ENCODE results near the gene IFIT1.
"Not testable (repeated sequence)": the region's sequence is repeated elsewhere in the genome, so short reads cannot be mapped to it uniquely, and the experiment has no call there.

Gene IFIT1

GRCh38 chr10:89428877-89429276 is 36.5 kb downstream of the IFIT1 start:
- no peaks in the 10 kb centered on the region for H3K9me3 ChIP-seq (ENCODE audit: control insufficient read depth in 2 of 2, low read length in 2 of 2)
- H3K27me3 ChIP-seq (ENCODE audit: control insufficient read depth in 2 of 2, insufficient read depth in 2 of 2, low read length in 2 of 2), result no peaks in the 10 kb centered on the region
- H3K27ac ChIP-seq (ENCODE audit: low read depth in 2 of 2, low read length in 2 of 2), result no peak overlapping the region
- no peak overlapping the region for H3K9ac ChIP-seq (ENCODE audit: low read depth in 1 of 2, low read length in 2 of 2)
- H3K4me1 ChIP-seq (ENCODE audit: control insufficient read depth in 2 of 2, insufficient read depth in 2 of 2, low read length in 2 of 2), result no peaks in the 10 kb centered on the region
- H3K36me3 ChIP-seq (ENCODE audit: control insufficient read depth in 2 of 2, insufficient read depth in 2 of 2, low read length in 2 of 2), result no peaks in the 10 kb centered on the region
- no peak overlapping the region for H3K4me3 ChIP-seq (ENCODE audit: low read length in 2 of 2)

- no peaks in the 10 kb centered on the region for H3K4me1 ChIP-seq (ENCODE audit: control insufficient read depth in 2 of 2, insufficient read depth in 2 of 2, low read length in 2 of 2)
- no peak overlapping the region for H3K27ac ChIP-seq (ENCODE audit: low read depth in 2 of 2, low read length in 2 of 2)
- no peaks in the 10 kb centered on the region for H3K9me3 ChIP-seq (ENCODE audit: control insufficient read depth in 2 of 2, low read length in 2 of 2)
- H3K4me3 ChIP-seq (ENCODE audit: low read length in 2 of 2), result no peak overlapping the region
- no peak overlapping the region for H3K9ac ChIP-seq (ENCODE audit: low read depth in 1 of 2, low read length in 2 of 2)
- no peaks in the 10 kb centered on the region for H3K36me3 ChIP-seq (ENCODE audit: control insufficient read depth in 2 of 2, insufficient read depth in 2 of 2, low read length in 2 of 2)
- H3K27me3 ChIP-seq (ENCODE audit: control insufficient read depth in 2 of 2, insufficient read depth in 2 of 2, low read length in 2 of 2), result no peaks in the 10 kb centered on the region
Observed at GRCh38 chr10:89431977-89432376, 39.6 kb downstream of the IFIT1 start.

GRCh38 chr10:89438525-89438924 is 46.1 kb downstream of the IFIT1 start:
- H3K4me1 ChIP-seq (ENCODE audit: control insufficient read depth in 2 of 2, insufficient read depth in 2 of 2, low read length in 2 of 2), result no peaks in the 10 kb centered on the region
- no peaks in the 10 kb centered on the region for H3K9me3 ChIP-seq (ENCODE audit: control insufficient read depth in 2 of 2, low read length in 2 of 2)
- no peak overlapping the region for H3K9ac ChIP-seq (ENCODE audit: low read depth in 1 of 2, low read length in 2 of 2)
- no peak overlapping the region for H3K27ac ChIP-seq (ENCODE audit: low read depth in 2 of 2, low read length in 2 of 2)
- no peaks in the 10 kb centered on the region for H3K27me3 ChIP-seq (ENCODE audit: control insufficient read depth in 2 of 2, insufficient read depth in 2 of 2, low read length in 2 of 2)
- H3K36me3 ChIP-seq (ENCODE audit: control insufficient read depth in 2 of 2, insufficient read depth in 2 of 2, low read length in 2 of 2), result no peaks in the 10 kb centered on the region
- H3K4me3 ChIP-seq (ENCODE audit: low read length in 2 of 2), result no peak overlapping the region

- H3K9ac ChIP-seq (ENCODE audit: low read depth in 1 of 2, low read length in 2 of 2), result no peak overlapping the region
Observed at GRCh38 chr10:89440226-89441009, 48.0 kb downstream of the IFIT1 start.

GRCh38 chr10:89442289-89442688 is 49.9 kb downstream of the IFIT1 start:
- Histone ChIP-seq H3K27me3 (ENCODE audit: control insufficient read depth in 2 of 2, insufficient read depth in 2 of 2, low read length in 2 of 2) (no peaks in the 10 kb centered on the region), H3K9me3 (ENCODE audit: control insufficient read depth in 2 of 2, low read length in 2 of 2) (no peaks in the 10 kb centered on the region), H3K4me3 (ENCODE audit: low read length in 2 of 2) (no peak overlapping the region), H3K36me3 (ENCODE audit: control insufficient read depth in 2 of 2, insufficient read depth in 2 of 2, low read length in 2 of 2) (no peaks in the 10 kb centered on the region), H3K4me1 (ENCODE audit: control insufficient read depth in 2 of 2, insufficient read depth in 2 of 2, low read length in 2 of 2) (no peaks in the 10 kb centered on the region), H3K27ac (ENCODE audit: low read depth in 2 of 2, low read length in 2 of 2) (no peak overlapping the region), H3K9ac (ENCODE audit: low read depth in 1 of 2, low read length in 2 of 2) (no peak overlapping the region)

More at GRCh38 chr10:89440226-89441009, 48.0 kb downstream of the IFIT1 start:
- H3K9me3 ChIP-seq (ENCODE audit: control insufficient read depth in 2 of 2, low read length in 2 of 2), result no peaks in the 10 kb centered on the region
- H3K4me3 ChIP-seq (ENCODE audit: low read length in 2 of 2), result no peak overlapping the region
- H3K27me3 ChIP-seq (ENCODE audit: control insufficient read depth in 2 of 2, insufficient read depth in 2 of 2, low read length in 2 of 2), result no peaks in the 10 kb centered on the region
- H3K4me1 ChIP-seq (ENCODE audit: control insufficient read depth in 2 of 2, insufficient read depth in 2 of 2, low read length in 2 of 2), result no peaks in the 10 kb centered on the region
- H3K36me3 ChIP-seq (ENCODE audit: control insufficient read depth in 2 of 2, insufficient read depth in 2 of 2, low read length in 2 of 2), result no peaks in the 10 kb centered on the region
- H3K27ac ChIP-seq (ENCODE audit: low read depth in 2 of 2, low read length in 2 of 2), result no peak overlapping the region

GRCh38 chr10:89444819-89445218 is 52.4 kb downstream of the IFIT1 start:
- H3K9me3 ChIP-seq (ENCODE audit: control insufficient read depth in 2 of 2, low read length in 2 of 2); H3K36me3 ChIP-seq (ENCODE audit: control insufficient read depth in 2 of 2, insufficient read depth in 2 of 2, low read length in 2 of 2); H3K9ac ChIP-seq (ENCODE audit: low read depth in 1 of 2, low read length in 2 of 2); H3K4me1 ChIP-seq (ENCODE audit: control insufficient read depth in 2 of 2, insufficient read depth in 2 of 2, low read length in 2 of 2); H3K27ac ChIP-seq (ENCODE audit: low read depth in 2 of 2, low read length in 2 of 2); H3K27me3 ChIP-seq (ENCODE audit: control insufficient read depth in 2 of 2, insufficient read depth in 2 of 2, low read length in 2 of 2); H3K4me3 ChIP-seq (ENCODE audit: low read length in 2 of 2): not testable (repeated sequence)

- Histone ChIP-seq H3K9ac (ENCODE audit: low read depth in 1 of 2, low read length in 2 of 2) (no peak overlapping the region), H3K9me3 (ENCODE audit: control insufficient read depth in 2 of 2, low read length in 2 of 2) (no peaks in the 10 kb centered on the region), H3K36me3 (ENCODE audit: control insufficient read depth in 2 of 2, insufficient read depth in 2 of 2, low read length in 2 of 2) (no peaks in the 10 kb centered on the region)
Observed at GRCh38 chr10:89450901-89451300, 58.5 kb downstream of the IFIT1 start.

GRCh38 chr10:89452193-89452592 is 59.8 kb downstream of the IFIT1 start:
- Histone ChIP-seq H3K27me3 (ENCODE audit: control insufficient read depth in 2 of 2, insufficient read depth in 2 of 2, low read length in 2 of 2) (no peaks in the 10 kb centered on the region), H3K4me1 (ENCODE audit: control insufficient read depth in 2 of 2, insufficient read depth in 2 of 2, low read length in 2 of 2) (no peaks in the 10 kb centered on the region), H3K36me3 (ENCODE audit: control insufficient read depth in 2 of 2, insufficient read depth in 2 of 2, low read length in 2 of 2) (no peaks in the 10 kb centered on the region), H3K9ac (ENCODE audit: low read depth in 1 of 2, low read length in 2 of 2) (no peak overlapping the region), H3K27ac (ENCODE audit: low read depth in 2 of 2, low read length in 2 of 2) (no peak overlapping the region), H3K4me3 (ENCODE audit: low read length in 2 of 2) (no peak overlapping the region), H3K9me3 (ENCODE audit: control insufficient read depth in 2 of 2, low read length in 2 of 2) (no peaks in the 10 kb centered on the region)

More at GRCh38 chr10:89450901-89451300, 58.5 kb downstream of the IFIT1 start:
- Histone ChIP-seq H3K4me1 (ENCODE audit: control insufficient read depth in 2 of 2, insufficient read depth in 2 of 2, low read length in 2 of 2) (no peaks in the 10 kb centered on the region), H3K27me3 (ENCODE audit: control insufficient read depth in 2 of 2, insufficient read depth in 2 of 2, low read length in 2 of 2) (no peaks in the 10 kb centered on the region), H3K27ac (ENCODE audit: low read depth in 2 of 2, low read length in 2 of 2) (no peak overlapping the region), H3K4me3 (ENCODE audit: low read length in 2 of 2) (no peak overlapping the region)

- no peaks in the 10 kb centered on the region for H3K4me1 ChIP-seq (ENCODE audit: control insufficient read depth in 2 of 2, insufficient read depth in 2 of 2, low read length in 2 of 2)
- no peak overlapping the region for H3K9ac ChIP-seq (ENCODE audit: low read depth in 1 of 2, low read length in 2 of 2)
- no peaks in the 10 kb centered on the region for H3K27me3 ChIP-seq (ENCODE audit: control insufficient read depth in 2 of 2, insufficient read depth in 2 of 2, low read length in 2 of 2)
- H3K27ac ChIP-seq (ENCODE audit: low read depth in 2 of 2, low read length in 2 of 2), result no peak overlapping the region
- no peaks in the 10 kb centered on the region for H3K9me3 ChIP-seq (ENCODE audit: control insufficient read depth in 2 of 2, low read length in 2 of 2)
- no peaks in the 10 kb centered on the region for H3K36me3 ChIP-seq (ENCODE audit: control insufficient read depth in 2 of 2, insufficient read depth in 2 of 2, low read length in 2 of 2)
- H3K4me3 ChIP-seq (ENCODE audit: low read length in 2 of 2), result no peak overlapping the region
Observed at GRCh38 chr10:89454561-89455347, 62.3 kb downstream of the IFIT1 start.

Data from mucosa of rectum (tissue), 2 donors.